Measurements from ENCODE around the gene DYRK3.
"Not testable (repeated sequence)": the region's sequence is repeated elsewhere in the genome, so short reads cannot be mapped to it uniquely, and the experiment has no call there.

The DYRK3 gene

DNA sequence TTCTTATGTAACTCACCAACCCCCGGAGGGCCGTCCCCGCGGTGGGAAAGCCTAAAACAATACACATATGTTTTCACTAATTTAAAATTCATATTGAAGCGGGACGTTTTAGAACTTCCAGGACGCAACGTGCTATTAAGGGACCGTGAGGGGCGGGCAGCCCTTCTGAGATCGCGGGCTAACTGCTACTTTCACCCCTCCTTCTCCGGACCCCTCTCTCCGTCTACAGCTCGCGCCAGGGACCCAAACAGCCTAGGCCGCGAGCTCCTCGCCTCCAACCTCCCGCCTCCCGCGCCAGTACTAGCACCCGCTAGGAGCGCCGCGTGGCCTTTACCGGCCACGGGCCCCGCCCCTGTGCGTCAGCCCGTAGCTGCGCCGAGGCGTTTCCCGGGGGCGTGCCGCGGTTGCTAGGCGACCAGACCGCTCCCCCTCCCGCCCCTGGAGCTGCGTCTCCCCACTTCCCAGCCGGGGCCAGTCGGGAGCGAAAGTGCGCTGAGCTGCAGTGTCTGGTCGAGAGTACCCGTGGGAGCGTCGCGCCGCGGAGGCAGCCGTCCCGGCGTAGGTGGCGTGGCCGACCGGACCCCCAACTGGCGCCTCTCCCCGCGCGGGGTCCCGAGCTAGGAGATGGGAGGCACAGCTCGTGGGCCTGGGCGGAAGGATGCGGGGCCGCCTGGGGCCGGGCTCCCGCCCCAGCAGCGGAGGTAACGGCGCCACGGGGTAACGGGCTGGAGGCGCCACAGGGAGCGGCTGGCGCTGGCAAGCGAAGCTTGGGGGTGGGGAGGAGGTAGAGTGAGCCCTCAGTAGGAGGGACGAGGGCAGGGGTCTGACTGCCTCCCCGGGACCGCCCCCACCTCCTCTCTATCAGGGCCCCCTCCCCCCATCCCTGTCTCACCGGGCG, at the start of gene DYRK3:
Gene DYRK3 (plus strand): TSS at position 457 of the 898 bp plus-strand sequence. CDS start 168 bp downstream, at position 625.
- peak; percentile 93 for DNase-seq

- DNase-seq, result no peak
Observed at GRCh38 chr1:206586501-206587445, 48.6 kb upstream of the DYRK3 start.

DNA sequence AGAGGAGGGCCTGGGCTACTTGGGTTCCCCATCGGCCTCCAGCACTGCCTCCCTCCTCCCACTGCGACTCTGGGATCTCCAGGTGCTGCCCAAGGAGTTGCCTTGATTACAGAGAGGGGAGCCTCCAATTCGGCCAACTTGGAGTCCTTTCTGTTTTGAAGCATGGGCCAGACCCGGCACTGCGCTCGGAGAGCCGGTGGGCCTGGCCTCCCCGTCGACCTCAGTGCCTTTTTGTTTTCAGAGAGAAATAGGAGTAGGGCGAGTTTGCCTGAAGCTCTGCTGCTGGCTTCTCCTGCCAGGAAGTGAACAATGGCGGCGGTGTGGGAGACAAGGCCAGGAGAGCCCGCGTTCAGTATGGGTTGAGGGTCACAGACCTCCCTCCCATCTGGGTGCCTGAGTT, 47.4 kb upstream of the DYRK3 start:
- DNase-seq, result no peak

DNA sequence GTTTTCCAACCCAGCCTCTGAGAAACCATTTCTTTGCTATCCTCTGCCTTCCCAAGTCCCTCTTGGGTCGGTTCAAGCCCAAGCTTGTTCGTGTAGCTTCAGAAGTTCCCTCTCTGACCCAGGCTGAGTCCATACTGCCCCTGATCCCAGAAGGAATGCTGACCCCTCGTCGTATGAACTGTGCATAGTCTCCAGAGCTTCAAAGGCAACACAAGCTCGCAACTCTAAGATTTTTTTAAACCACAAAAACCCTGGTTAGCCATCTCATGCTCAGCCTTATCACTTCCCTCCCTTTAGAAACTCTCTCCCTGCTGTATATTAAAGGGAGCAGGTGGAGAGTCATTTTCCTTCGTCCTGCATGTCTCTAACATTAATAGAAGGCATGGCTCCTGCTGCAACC, 46.8 kb upstream of the DYRK3 start:
- DNase-seq, result no peak

DNA sequence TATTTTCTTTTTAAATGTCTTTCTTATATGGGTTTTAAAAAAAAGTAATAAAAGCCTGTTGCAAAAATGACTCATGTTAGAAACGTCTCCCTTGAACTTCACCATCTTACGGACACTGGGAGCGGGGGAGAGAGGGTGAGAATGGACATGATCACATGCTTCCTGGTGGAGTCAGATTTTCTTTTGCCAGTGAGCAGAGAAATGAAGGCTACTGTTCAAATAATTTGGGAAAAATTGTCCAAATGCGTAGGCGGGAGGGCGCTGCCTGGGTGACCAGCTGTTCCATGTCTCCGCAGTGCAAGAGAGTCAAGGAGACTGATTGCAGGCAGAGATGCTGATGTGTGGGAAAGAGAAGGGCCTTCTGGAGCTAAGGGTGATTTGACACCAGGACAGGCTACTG, 46.1 kb upstream of the DYRK3 start:
- DNase-seq, result no peak

DNA sequence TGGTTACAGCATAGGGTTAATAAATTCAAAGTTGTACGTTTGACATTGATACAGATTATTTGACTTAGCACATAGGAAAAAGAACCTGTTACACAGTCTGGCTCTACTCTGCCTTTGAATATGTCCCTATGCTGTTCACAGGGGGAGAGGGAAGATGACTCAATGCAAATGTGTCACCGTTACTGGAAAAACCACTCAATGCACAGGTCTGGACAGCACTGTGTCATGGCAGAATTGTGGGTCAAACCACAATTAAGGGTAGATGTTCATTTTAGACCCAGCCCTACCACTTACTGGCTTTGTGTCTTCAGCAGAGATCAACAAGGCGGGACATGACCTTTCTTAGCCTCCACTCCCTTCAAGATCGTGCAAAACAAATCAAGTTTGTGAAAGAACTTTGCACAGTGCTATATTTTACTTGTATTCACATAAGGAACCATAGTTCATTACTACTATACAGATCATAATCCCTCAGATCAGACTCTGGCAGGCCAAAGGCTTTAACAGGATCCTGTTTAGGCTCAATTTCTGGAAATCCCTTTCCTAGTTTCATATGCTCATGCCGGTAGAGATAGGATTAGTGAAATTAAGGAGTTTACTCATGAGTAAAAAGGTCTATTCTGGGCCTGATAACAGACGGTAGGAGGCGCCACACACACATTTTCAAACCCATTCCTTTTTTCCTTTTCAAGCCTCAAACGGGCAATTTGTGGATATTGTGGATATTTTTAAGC, 45.1 kb upstream of the DYRK3 start:
- DNase-seq, result no peak

- DNase-seq, result no peak
Observed at GRCh38 chr1:206591226-206591625, 44.1 kb upstream of the DYRK3 start.

DNA sequence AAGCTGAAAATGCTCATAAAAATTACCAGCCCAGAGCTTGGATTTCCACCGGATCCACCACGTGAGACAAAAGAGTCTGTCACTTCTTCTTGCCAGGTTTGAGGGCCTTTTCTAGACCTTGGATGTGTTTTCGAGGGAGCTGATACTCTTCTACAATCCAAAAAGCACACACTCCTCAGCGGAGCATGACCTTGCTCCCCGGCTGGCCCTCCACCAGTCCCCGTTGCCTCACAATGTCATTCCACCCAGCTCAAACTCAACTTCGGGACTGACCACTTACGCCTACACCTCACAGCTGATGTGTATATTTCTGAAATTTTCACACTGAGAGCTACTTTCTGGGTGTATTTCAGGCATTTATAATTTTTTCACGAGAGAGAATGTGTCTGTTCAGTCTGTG, 43.6 kb upstream of the DYRK3 start:
- DNase-seq, result no peak

- DNase-seq, result no peak
Observed at GRCh38 chr1:206593351-206593925, 41.9 kb upstream of the DYRK3 start.

DNA sequence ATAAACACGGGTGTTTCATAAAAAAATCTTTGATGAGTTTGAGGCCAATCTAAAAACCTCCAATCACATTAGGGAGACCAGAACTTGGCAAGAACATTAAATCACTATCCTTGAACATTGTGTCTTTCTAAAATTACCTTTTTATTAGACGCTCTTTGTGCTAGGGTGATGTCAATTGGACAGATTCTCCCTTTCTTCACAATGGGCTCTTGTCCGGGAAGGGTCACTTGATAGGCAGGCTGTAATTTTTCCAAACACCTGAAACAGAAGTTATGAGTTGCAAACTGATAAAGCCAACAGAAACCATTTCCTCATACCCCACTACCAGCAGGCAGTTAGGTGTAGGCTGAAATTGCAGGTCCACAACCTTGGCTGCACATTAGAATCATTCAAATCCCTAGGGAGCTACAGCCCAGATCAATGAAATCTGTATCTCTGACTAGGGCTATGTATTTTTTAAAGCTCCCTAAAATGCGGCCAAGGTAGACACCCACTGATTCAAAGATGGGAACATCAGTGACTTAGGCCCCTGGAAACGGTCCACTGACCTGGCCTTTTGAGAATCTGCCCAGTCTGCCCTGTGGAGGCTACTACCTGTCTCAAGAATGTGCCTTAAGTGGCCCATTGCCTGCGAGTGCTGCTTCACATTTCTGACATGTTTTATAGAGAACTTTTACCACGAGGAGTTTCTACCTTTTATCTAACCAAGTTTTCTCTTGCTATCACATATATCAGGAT, 39.6 kb upstream of the DYRK3 start:
- DNase-seq, result no peak

GRCh38 chr1:206596319-206596666, 39.0 kb upstream of the DYRK3 start:
- no peak for DNase-seq

GRCh38 chr1:206600527-206600926, 34.8 kb upstream of the DYRK3 start:
- no peak for DNase-seq

DNA sequence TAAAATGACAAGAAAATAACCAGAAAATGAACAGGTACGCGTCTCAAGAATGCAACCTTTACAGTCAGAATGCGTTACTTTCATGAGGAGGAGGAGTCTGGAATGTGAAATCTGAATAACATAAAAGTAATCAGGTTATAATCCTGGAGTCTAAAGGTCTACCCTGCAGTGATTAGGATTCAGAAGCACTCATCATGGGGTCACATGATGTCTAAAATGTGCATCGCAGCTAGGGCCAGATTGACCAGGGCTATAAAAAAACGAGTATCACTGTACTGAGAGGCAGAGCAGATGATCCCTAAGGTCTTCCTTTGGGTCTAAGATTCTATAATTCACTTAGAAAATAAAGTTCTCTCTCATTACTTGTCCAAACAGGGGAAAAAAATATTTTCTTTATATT, 30.5 kb upstream of the DYRK3 start:
- no peak for DNase-seq

GRCh38 chr1:206606867-206607266, 28.5 kb upstream of the DYRK3 start:
- no peak for DNase-seq

DNA sequence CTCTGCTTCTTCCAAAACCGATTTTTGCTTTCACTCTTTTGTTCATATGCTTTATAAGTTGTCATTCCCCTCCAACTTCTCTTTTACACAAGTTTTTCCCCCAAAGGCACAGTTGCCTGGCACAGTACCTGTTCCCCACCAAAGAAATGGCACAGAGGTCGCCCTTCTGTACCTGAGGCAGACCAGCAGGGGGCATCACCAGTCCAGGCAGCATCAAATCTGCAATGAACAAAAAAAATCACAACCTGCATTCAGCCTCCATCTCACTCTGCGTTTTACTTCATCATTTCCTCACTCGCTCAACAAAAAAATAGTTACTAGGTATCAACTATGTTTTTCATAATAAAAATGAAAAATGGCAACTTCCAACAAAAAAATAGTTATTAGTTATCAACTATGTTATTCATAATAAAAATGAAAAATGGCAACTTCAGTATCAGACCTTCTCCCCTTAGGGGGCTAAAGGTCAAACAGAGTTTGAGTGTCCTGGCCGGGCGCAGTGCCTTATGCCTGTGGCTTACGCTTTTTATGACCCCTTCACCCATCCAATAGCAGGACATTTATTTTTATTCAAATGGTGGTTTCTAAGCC, 27.1 kb upstream of the DYRK3 start:
- peak; percentile 63 for DNase-seq

GRCh38 chr1:206609229-206609991, 25.9 kb upstream of the DYRK3 start:
- DNase-seq, result no peak

DNA sequence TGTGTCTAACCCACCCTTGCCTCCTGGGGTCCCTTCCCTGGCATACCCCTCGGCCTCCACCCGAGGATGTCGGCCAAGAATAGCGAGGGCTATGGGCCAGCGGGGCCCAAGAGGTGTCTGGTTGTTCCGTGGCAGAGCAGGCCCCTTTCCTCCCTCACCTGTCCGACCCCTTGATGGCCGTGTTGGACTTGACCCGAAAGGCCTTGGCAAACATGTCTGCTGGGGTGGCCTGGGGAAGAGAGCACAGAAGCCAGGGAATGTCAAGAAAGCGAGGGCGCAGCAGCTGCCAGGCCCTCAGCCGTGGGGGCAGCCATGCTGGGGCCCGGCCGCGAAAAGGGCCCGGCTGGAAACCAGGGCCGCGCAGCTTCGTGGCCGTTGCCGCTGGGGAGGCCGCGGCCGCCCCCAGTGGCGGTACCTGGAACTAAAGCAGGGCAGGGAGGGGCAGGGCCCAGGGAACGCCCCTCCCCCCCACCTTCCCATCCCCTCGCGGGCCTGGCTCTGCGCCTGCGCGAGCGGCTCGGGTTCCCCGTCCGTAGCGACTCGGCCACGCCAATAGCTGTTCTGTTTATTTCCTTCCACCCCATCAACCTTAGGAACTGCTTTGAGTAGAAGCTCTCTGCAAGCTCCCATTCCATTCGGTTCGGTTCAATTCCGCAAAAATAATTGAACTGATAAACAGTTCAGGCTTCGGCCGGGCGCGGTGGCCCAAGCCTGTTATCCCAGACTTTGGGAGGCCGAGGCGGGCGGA, 23.0 kb upstream of the DYRK3 start, which contains the start of gene EIF2D:
Gene EIF2D (minus strand): TSS at position 337 of the 748 bp plus-strand sequence. CDS start 123 bp downstream, at position 214.
- DNase-seq, result peak; percentile 96

- DNase-seq, result not testable (repeated sequence)
Observed at GRCh38 chr1:206626396-206626795, 8.9 kb upstream of the DYRK3 start.

- DNase-seq, result no peak
Observed at GRCh38 chr1:206628916-206629315, 6.4 kb upstream of the DYRK3 start.

GRCh38 chr1:206631085-206631509, 4.2 kb upstream of the DYRK3 start:
- DNase-seq, result no peak
